Measurements from ENCODE around the gene CYP26A1. TPM values are rescaled to one million over a fixed set of nuclear protein-coding genes. Genes with fewer than 3 reads are reported as not detected.

CYP26A1 gene
- total RNA-seq, 1 experiment from 2014 or later = 0.17 TPM

- no peak overlapping the region for H3K9ac ChIP-seq (ENCODE audit: low read length)
- no peaks in the 10 kb centered on the region for H3K79me2 ChIP-seq (ENCODE audit: insufficient read depth, low read length)
- no peak for TF ChIP-seq SP1 (IDR thresholded peaks at IDR 0.05; ENCODE audit: low read depth)
- TF ChIP-seq FOSL1 (IDR thresholded peaks at IDR 0.05; ENCODE audit: low read depth) = no peak
- TF ChIP-seq CBX3 (IDR thresholded peaks at IDR 0.05; ENCODE audit: low read depth) = no peak
- DNase-seq (ENCODE audit: low read depth, low spot score) (no peak), ATAC-seq (no peak)
- no peak overlapping the region for H3K27ac ChIP-seq (ENCODE audit: low read depth, low read length)
- H3K36me3 ChIP-seq (ENCODE audit: control insufficient read depth in 1 of 2, insufficient read depth in 2 of 2, low read length in 2 of 2) = no peaks in the 10 kb centered on the region
- intact Hi-C loops (cut with micrococcal nuclease) = no loop called here
- ChIA-PET RAD21 (ENCODE audit: low non-redundant PET in 1 of 2, low total read pairs in 2 of 2, uncharacterized antibody in 2 of 2, unreplicated experiment in 2 of 2) (no interaction called here), POLR2A (no interaction called here), CTCF (interaction anchor here (1.0 kb wide), 1 partner anchor 61 kb away, joined by 3 read pairs; no protein-coding TSS in a partner anchor)
- no peaks in the 10 kb centered on the region for H3K9me3 ChIP-seq (ENCODE audit: control insufficient read depth in 1 of 2, insufficient read depth in 1 of 2, low read depth in 1 of 2, low read length in 2 of 2)
- H3K27me3 ChIP-seq (ENCODE audit: insufficient read depth, low read length) = no peaks in the 10 kb centered on the region
- H3K4me1 ChIP-seq (ENCODE audit: control insufficient read depth in 1 of 2, insufficient read depth in 2 of 2, low read length in 2 of 2) = peaks cover 18 to 25% of the 10 kb centered on the region in 2 experiments
- H4K20me1 ChIP-seq (ENCODE audit: insufficient read depth) = no peaks in the 10 kb centered on the region
- no peak overlapping the region for H3K4me3 ChIP-seq (replicated peaks in 1 of 2; ENCODE audit: low read depth in 1 of 2, low read length in 2 of 2)
- BruUV-seq (replicated peaks) = no TSS peak
- no peak overlapping the region for H2AFZ ChIP-seq (ENCODE audit: low read depth, low read length, poor library complexity, severe bottlenecking)
- H3K9me2 ChIP-seq (ENCODE audit: insufficient read depth) = no peaks in the 10 kb centered on the region
- no peak overlapping the region for H3K4me2 ChIP-seq (ENCODE audit: low read length)
Measured at GRCh38 chr10:93026072-93026471, 47.6 kb upstream of the CYP26A1 start.

GRCh38 chr10:93027508-93027907, 46.2 kb upstream of the CYP26A1 start:
- Histone ChIP-seq H3K4me2 (ENCODE audit: low read length) (no peak overlapping the region), H2AFZ (ENCODE audit: low read depth, low read length, poor library complexity, severe bottlenecking) (no peak overlapping the region), H4K20me1 (ENCODE audit: insufficient read depth) (no peaks in the 10 kb centered on the region), H3K27me3 (ENCODE audit: insufficient read depth, low read length) (no peaks in the 10 kb centered on the region), H3K4me1 (ENCODE audit: control insufficient read depth in 1 of 2, insufficient read depth in 2 of 2, low read length in 2 of 2) (peaks cover 19 to 37% of the 10 kb centered on the region in 2 experiments), H3K9me3 (ENCODE audit: control insufficient read depth in 1 of 2, insufficient read depth in 1 of 2, low read depth in 1 of 2, low read length in 2 of 2) (no peaks in the 10 kb centered on the region), H3K4me3 (replicated peaks in 1 of 2; ENCODE audit: low read depth in 1 of 2, low read length in 2 of 2) (no peak overlapping the region), H3K9ac (ENCODE audit: low read length) (no peak overlapping the region), H3K27ac (ENCODE audit: low read depth, low read length) (no peak overlapping the region), H3K36me3 (ENCODE audit: control insufficient read depth in 1 of 2, insufficient read depth in 2 of 2, low read length in 2 of 2) (no peaks in the 10 kb centered on the region), H3K79me2 (ENCODE audit: insufficient read depth, low read length) (no peaks in the 10 kb centered on the region), H3K9me2 (ENCODE audit: insufficient read depth) (no peaks in the 10 kb centered on the region)
- no peak for ATAC-seq
- ChIA-PET RAD21 (ENCODE audit: low non-redundant PET in 1 of 2, low total read pairs in 2 of 2, uncharacterized antibody in 2 of 2, unreplicated experiment in 2 of 2) (no interaction called here), CTCF (no interaction called here), POLR2A (no interaction called here)
- no peak for DNase-seq (ENCODE audit: low read depth, low spot score)
- intact Hi-C loops (cut with micrococcal nuclease) = no loop called here
- BruUV-seq (replicated peaks) = no TSS peak
- no peak for TF ChIP-seq ZFX (IDR thresholded peaks at IDR 0.05)

GRCh38 chr10:93028883-93029282, 44.8 kb upstream of the CYP26A1 start:
- H3K4me2 ChIP-seq (ENCODE audit: low read length) = peak overlapping the region; percentile 47
- TF ChIP-seq ZNF274 (IDR thresholded peaks at IDR 0.05; ENCODE audit: low read depth, low read length) (no peak), POLR2AphosphoS5 (IDR thresholded peaks at IDR 0.05; ENCODE audit: low read depth, low read length) (no peak), SIN3A (IDR thresholded peaks at IDR 0.05; ENCODE audit: low read depth) (no peak), CEBPB (IDR thresholded peaks at IDR 0.05; ENCODE audit: low read depth) (no peak), RAD21 (IDR thresholded peaks at IDR 0.05; ENCODE audit: low read depth) (no peak), ZBTB33 (IDR thresholded peaks at IDR 0.05; ENCODE audit: extremely low read depth, insufficient replicate concordance, low read length) (no peak), POLR2A (IDR thresholded peaks at IDR 0.05; ENCODE audit: borderline replicate concordance, extremely low read depth, insufficient read depth, insufficient read length) (no peak), TCF7L2 (IDR thresholded peaks at IDR 0.05; ENCODE audit: borderline replicate concordance, extremely low read depth, insufficient read depth, insufficient read length) (no peak), ATF3 (IDR thresholded peaks at IDR 0.05) (no peak), EZH2phosphoT487 (IDR thresholded peaks at IDR 0.05; ENCODE audit: borderline replicate concordance) (no peak), JUND (IDR thresholded peaks at IDR 0.05) (peak; percentile 48)

More at GRCh38 chr10:93028883-93029282, 44.8 kb upstream of the CYP26A1 start:
- CTCF ChIA-PET = no interaction called here
- Histone ChIP-seq H3K27me3 (ENCODE audit: insufficient read depth, low read length) (no peaks in the 10 kb centered on the region), H3K4me3 (replicated peaks in 1 of 2; ENCODE audit: low read depth in 1 of 2, low read length in 2 of 2) (no peak overlapping the region), H3K9me3 (ENCODE audit: control insufficient read depth in 1 of 2, insufficient read depth in 1 of 2, low read depth in 1 of 2, low read length in 2 of 2) (no peaks in the 10 kb centered on the region), H3K79me2 (ENCODE audit: insufficient read depth, low read length) (no peaks in the 10 kb centered on the region), H3K27ac (ENCODE audit: low read depth, low read length) (no peak overlapping the region; the same call in 1 of the 2 replicates), H3K9me2 (ENCODE audit: insufficient read depth) (no peaks in the 10 kb centered on the region), H4K20me1 (ENCODE audit: insufficient read depth) (no peaks in the 10 kb centered on the region), H3K9ac (ENCODE audit: low read length) (no peak overlapping the region), H3K4me1 (ENCODE audit: control insufficient read depth in 1 of 2, insufficient read depth in 2 of 2, low read length in 2 of 2) (peaks cover 19 to 37% of the 10 kb centered on the region in 2 experiments), H3K36me3 (ENCODE audit: control insufficient read depth in 1 of 2, insufficient read depth in 2 of 2, low read length in 2 of 2) (no peaks in the 10 kb centered on the region), H2AFZ (ENCODE audit: low read depth, low read length, poor library complexity, severe bottlenecking) (no peak overlapping the region)
- DNase-seq (ENCODE audit: low read depth, low spot score) = peak; percentile 16
- BruUV-seq (replicated peaks) = no TSS peak
- intact Hi-C loops (cut with micrococcal nuclease) = no loop called here
- POLR2A ChIA-PET = no interaction called here
- RAD21 ChIA-PET (ENCODE audit: low non-redundant PET in 1 of 2, low total read pairs in 2 of 2, uncharacterized antibody in 2 of 2, unreplicated experiment in 2 of 2) = no interaction called here
- peak; percentile 71 for ATAC-seq
